Fibroblast of lung (primary cell): ENCODE results near the gene TMTC4. TPM values are rescaled to one million over a fixed set of nuclear protein-coding genes. Genes with fewer than 3 reads are reported as not detected.
"Not testable (repeated sequence)": the region's sequence is repeated elsewhere in the genome, so short reads cannot be mapped to it uniquely, and the experiment has no call there.

ENCODE experiments used
- DNase-seq, 2 donors: peaks; one replicate each; pipeline versions ENCODE4 v3.0.0 to v3.0.0-alpha.2; 2010; ENCODE audit warnings: low read depth in 2 of 2
- H2AFZ ChIP-seq: 2 replicates; pipeline ENCODE4 v1.5.1; 2012; ENCODE audit warnings: low read length, control low read depth, inconsistent platforms
- H3K27ac ChIP-seq: 2 replicates; pipeline ENCODE4 v1.5.1; 2011; ENCODE audit warnings: low read length, control low read depth; ENCODE audit not compliant: insufficient read depth
- H3K27me3 ChIP-seq: 2 replicates; pipeline ENCODE4 v1.5.1; 2011; ENCODE audit warnings: mild to moderate bottlenecking, low read length; ENCODE audit not compliant: control insufficient read depth, insufficient read depth
- H3K36me3 ChIP-seq: 2 replicates; pipeline ENCODE4 v1.5.1; 2011; ENCODE audit warnings: low read length; ENCODE audit not compliant: control insufficient read depth, insufficient read depth
- H3K4me1 ChIP-seq: 2 replicates; pipeline ENCODE4 v1.5.1; 2011; ENCODE audit warnings: low read length; ENCODE audit not compliant: control insufficient read depth, insufficient read depth; ENCODE audit errors: extremely low read depth
- H3K4me2 ChIP-seq: 2 replicates; pipeline ENCODE4 v1.5.1; 2011; ENCODE audit warnings: low read length, control low read depth; ENCODE audit not compliant: insufficient read depth; ENCODE audit errors: extremely low read depth
- H3K4me3 ChIP-seq, 4 experiments: fragments of 200-600 bp in 1 of 4; sonication (generic) in 1 of 4; replicated peaks in 1 of 4; 2 replicates each; pipeline ENCODE4 v1.5.1; 2011 to 2016; ENCODE audit warnings: low read length in 4 of 4, low read depth in 3 of 4, mild to moderate bottlenecking in 3 of 4, control low read depth in 2 of 4, inconsistent platforms in 1 of 4, mixed read lengths in 1 of 4; ENCODE audit not compliant: insufficient read depth in 1 of 4; ENCODE audit errors: control extremely low read depth in 1 of 4
- H3K79me2 ChIP-seq: 2 replicates; pipeline ENCODE4 v1.5.1; 2012; ENCODE audit warnings: mild to moderate bottlenecking, low read length, inconsistent platforms; ENCODE audit not compliant: control insufficient read depth, insufficient read depth
- H3K9ac ChIP-seq: 2 replicates; pipeline ENCODE4 v1.5.1; 2011; ENCODE audit warnings: mild to moderate bottlenecking, low read length, control low read depth; ENCODE audit not compliant: insufficient read depth
- H3K9me3 ChIP-seq: 2 replicates; pipeline ENCODE4 v1.5.1; 2012; ENCODE audit warnings: low read depth, low read length; ENCODE audit not compliant: control insufficient read depth, insufficient read depth
- H4K20me1 ChIP-seq: 2 replicates; pipeline ENCODE4 v1.5.1; 2011; ENCODE audit warnings: low read length; ENCODE audit not compliant: control insufficient read depth, insufficient read depth; ENCODE audit errors: extremely low read depth
- EZH2 ChIP-seq: IDR thresholded peaks from 2 replicates; pipeline ENCODE4 v1.5.1; 2012; ENCODE audit warnings: low read length, control low read depth, mild to moderate bottlenecking; ENCODE audit errors: missing control alignments
- polyA plus RNA-seq, 2 donors: library from polyadenylated mRNA; depleted of rRNA in 1 of 2; stranded (reverse) in 1 of 2; unstranded in 1 of 2; fragments of >200 nt; gene quantifications; 2 replicates each; pipeline ENCODE4 v1.2.1, GENCODE V29; 2011 to 2012; ENCODE audit warnings: missing spikeins in 1 of 2
- total RNA-seq: library from RNA; depleted of rRNA; stranded (reverse); fragments of >200 nt; gene quantifications from 2 replicates; pipeline ENCODE4 v1.2.1, GENCODE V29; 2014
- TF ChIP-seq, protein P1 (sequence below), 2 donors: IDR thresholded peaks in 1 of 2; conservative IDR thresholded peaks in 1 of 2; 1 replicate in 1 of 2; 2 replicates in 1 of 2; pipeline ENCODE4 v1.5.1; 2011 to 2012; ENCODE audit warnings: low read length in 2 of 2, control low read depth in 1 of 2, inconsistent platforms in 1 of 2, low read depth in 1 of 2, mild to moderate bottlenecking in 1 of 2

The TMTC4 gene
- total and polyA plus RNA-seq, 2 donors (not counting 1 experiment from before 2014, with no cell fraction given): 5.5 to 19.5 TPM

DNA sequence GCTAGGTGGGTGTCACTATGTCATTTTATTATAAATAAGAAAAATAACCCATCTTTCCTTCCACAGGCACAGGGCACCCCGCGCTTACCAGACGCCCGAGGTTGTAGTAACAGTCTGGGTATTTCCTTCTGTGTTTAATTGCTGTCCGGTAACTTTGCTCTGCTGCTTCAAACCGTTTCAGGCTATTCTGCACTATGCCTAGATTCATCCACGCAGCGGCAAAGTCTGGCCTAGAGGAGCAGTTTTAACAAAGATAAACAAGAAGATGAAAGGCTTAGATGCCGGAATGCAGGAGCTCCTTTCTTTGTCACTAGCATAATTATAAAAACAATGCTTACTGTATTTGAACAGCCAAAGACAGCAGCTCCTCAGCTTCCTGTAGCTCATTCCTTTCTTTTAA, 49.1 kb downstream of the TMTC4 start:
- Histone ChIP-seq H2AFZ (no peak overlapping the region), H4K20me1 (no peaks in the 10 kb centered on the region)
- TF ChIP-seq, protein P1, sequence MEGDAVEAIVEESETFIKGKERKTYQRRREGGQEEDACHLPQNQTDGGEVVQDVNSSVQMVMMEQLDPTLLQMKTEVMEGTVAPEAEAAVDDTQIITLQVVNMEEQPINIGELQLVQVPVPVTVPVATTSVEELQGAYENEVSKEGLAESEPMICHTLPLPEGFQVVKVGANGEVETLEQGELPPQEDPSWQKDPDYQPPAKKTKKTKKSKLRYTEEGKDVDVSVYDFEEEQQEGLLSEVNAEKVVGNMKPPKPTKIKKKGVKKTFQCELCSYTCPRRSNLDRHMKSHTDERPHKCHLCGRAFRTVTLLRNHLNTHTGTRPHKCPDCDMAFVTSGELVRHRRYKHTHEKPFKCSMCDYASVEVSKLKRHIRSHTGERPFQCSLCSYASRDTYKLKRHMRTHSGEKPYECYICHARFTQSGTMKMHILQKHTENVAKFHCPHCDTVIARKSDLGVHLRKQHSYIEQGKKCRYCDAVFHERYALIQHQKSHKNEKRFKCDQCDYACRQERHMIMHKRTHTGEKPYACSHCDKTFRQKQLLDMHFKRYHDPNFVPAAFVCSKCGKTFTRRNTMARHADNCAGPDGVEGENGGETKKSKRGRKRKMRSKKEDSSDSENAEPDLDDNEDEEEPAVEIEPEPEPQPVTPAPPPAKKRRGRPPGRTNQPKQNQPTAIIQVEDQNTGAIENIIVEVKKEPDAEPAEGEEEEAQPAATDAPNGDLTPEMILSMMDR (conservative IDR thresholded peaks at IDR 0.05 in 1 of 2, IDR thresholded peaks at IDR 0.05 in 1 of 2; ENCODE audit: low read depth in 1 of 2, low read length in 2 of 2): no peak
- no peak for TF ChIP-seq EZH2

DNA sequence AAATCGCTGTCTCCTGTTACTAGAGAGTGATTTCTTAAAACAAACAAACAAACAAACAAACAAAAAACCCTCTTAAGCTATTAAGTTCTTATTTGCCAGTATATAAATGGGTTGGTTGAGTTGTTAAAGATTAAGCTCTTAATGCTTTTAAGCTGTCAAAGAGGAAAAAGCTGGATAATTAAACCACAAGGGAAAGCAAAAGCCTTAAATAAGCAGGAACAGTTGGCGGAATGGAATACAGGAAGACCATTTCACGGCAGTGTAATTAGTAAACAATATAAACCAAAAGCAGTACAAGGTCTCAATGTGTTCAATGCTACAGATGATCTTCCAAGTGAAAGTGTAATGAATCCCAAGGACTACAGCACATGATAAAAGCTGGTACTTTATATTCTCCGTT, 53.8 kb downstream of the TMTC4 start:
- no peak for DNase-seq
- no peak overlapping the region for H2AFZ ChIP-seq
- no peak overlapping the region for H3K4me2 ChIP-seq
- no peaks in the 10 kb centered on the region for H3K4me1 ChIP-seq
- no peak overlapping the region for H3K4me3 ChIP-seq
- H3K27me3 ChIP-seq: no peaks in the 10 kb centered on the region
- TF ChIP-seq EZH2: no peak
- TF ChIP-seq, protein P1 (conservative IDR thresholded peaks at IDR 0.05 in 1 of 2, IDR thresholded peaks at IDR 0.05 in 1 of 2; ENCODE audit: low read depth in 1 of 2, low read length in 2 of 2): no peak
- no peak overlapping the region for H3K27ac ChIP-seq
- H3K36me3 ChIP-seq: no peaks in the 10 kb centered on the region
- H3K79me2 ChIP-seq: no peaks in the 10 kb centered on the region
- H4K20me1 ChIP-seq: no peaks in the 10 kb centered on the region
- H3K9ac ChIP-seq: no peak overlapping the region
- H3K9me3 ChIP-seq: no peaks in the 10 kb centered on the region

More for the DNA sequence above, 49.1 kb downstream of the TMTC4 start:
- H3K9me3 ChIP-seq: no peaks in the 10 kb centered on the region
- H3K79me2 ChIP-seq: no peaks in the 10 kb centered on the region
- peak in 1 of 2 donors; percentile 50 for DNase-seq
- no peaks in the 10 kb centered on the region for H3K27me3 ChIP-seq
- no peaks in the 10 kb centered on the region for H3K4me1 ChIP-seq
- H3K27ac ChIP-seq: no peak overlapping the region
- H3K9ac ChIP-seq: no peak overlapping the region
- H3K4me3 ChIP-seq: no peak overlapping the region
- H3K4me2 ChIP-seq: no peak overlapping the region
- no peaks in the 10 kb centered on the region for H3K36me3 ChIP-seq

DNA sequence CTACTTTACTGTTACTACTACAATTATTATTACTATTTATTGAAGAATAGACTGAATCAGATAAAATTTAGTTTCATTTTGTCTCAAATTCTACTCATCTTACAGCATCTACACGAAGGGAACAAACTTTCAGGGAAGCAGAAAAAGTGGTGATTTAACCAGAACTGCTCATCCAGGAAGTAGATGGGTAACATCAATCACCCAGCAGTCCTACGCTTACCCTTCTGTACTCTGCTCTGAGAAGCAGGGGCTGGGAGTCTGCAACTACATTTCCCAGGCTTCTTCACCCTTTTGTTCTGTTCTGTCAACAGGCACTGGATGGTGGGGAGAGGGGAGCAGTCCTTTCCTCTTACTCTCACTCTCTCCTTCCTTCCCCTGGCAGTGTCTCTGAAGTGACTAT, 54.7 kb downstream of the TMTC4 start:
- no peak overlapping the region for H3K27ac ChIP-seq
- no peak overlapping the region for H3K4me3 ChIP-seq
- H2AFZ ChIP-seq: no peak overlapping the region
- H4K20me1 ChIP-seq: no peaks in the 10 kb centered on the region
- DNase-seq: no peak
- no peaks in the 10 kb centered on the region for H3K79me2 ChIP-seq
- H3K4me2 ChIP-seq: no peak overlapping the region
- no peaks in the 10 kb centered on the region for H3K9me3 ChIP-seq
- no peak overlapping the region for H3K9ac ChIP-seq
- H3K4me1 ChIP-seq: no peaks in the 10 kb centered on the region
- no peaks in the 10 kb centered on the region for H3K27me3 ChIP-seq
- H3K36me3 ChIP-seq: no peaks in the 10 kb centered on the region
- TF ChIP-seq EZH2: no peak
- TF ChIP-seq, protein P1 (conservative IDR thresholded peaks at IDR 0.05 in 1 of 2, IDR thresholded peaks at IDR 0.05 in 1 of 2; ENCODE audit: low read depth in 1 of 2, low read length in 2 of 2): no peak

DNA sequence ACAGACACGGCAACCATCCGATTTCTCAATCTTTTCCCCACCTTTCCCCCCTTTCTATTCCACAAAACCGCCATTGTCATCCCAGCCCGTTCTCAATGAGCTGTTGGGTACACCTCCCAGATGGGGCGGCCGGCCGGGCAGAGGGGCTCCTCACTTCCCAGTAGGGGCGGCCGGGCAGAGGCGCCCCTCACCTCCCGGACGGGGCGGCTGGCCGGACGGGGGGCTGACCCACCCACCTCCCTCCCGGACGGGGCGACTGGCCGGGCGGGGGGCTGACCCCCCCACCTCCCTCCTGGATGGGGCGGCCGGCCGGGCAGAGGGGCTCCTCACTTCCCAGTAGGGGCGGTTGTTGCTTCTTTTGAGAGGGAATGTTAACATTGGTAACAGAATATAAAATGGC, 55.7 kb downstream of the TMTC4 start:
- H3K36me3 ChIP-seq, H2AFZ ChIP-seq, H3K79me2 ChIP-seq, H3K4me1 ChIP-seq, H3K27me3 ChIP-seq, H3K4me3 ChIP-seq, H3K27ac ChIP-seq, H3K4me2 ChIP-seq, H4K20me1 ChIP-seq, DNase-seq, H3K9me3 ChIP-seq, H3K9ac ChIP-seq: not testable (repeated sequence)
